ENCODE results near the gene SOCS7.

The SOCS7 gene

DNA sequence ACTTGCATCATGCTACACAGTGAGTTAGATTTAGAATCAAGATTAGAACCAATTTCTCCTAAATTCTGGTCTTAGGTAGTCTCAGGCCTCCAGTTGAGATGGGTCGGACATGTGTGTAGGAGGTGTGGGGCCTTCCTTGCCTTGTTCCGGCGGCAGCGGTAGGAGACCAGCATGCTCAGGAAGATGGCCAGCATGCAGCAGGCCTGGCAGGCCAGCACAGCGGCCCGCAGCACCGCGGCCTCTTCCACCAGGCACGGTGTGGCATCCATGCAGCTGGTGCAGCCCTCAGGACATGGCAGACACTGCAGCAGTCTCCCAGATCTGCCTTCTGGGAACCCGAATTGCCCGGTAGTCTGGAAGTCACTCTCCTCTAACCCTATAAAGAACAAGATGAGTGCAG lies 14.8 kb upstream of the SOCS7 start:
- no peak for DNase-seq (ENCODE audit: low read depth)

DNA sequence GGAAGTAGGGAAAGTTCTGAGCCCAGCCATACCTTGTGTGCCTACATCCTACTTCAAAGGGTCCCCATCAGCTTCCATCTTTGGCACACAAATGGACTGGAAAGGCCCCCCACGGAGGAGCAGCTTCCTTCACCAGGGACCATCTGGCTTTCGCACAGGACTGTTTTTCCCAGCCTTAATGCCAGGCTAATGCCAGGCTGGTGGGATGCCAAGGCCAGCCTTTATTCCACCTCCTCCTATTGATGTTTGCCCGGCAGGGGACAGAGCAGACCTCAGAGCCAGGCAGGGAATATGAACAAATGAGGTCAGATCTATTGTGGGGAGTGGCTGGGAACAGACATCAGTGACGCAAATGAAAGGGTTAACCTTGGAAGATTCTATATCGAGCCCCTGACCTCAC lies 13.6 kb upstream of the SOCS7 start:
- DNase-seq (ENCODE audit: low read depth): no peak

DNA sequence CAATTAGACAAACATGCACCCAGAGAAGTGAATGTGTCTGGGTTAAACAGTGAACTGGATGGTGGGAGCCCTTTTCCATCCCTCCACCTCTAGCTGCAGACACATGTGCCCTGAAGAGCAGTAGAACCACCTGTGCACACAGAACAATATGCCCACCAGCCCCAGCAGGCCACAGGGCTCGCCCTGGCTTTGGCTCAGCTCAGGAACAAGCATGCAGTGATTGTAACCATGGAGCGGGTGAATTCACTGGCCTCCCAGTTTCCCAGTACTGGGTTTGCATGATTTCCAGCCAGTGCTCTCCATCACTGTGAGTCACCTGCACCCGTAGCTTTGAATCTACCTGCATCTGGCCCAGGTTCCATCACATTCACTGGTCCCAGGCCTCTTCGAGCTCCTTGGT lies 13.1 kb upstream of the SOCS7 start:
- no peak for DNase-seq (ENCODE audit: low read depth)

DNA sequence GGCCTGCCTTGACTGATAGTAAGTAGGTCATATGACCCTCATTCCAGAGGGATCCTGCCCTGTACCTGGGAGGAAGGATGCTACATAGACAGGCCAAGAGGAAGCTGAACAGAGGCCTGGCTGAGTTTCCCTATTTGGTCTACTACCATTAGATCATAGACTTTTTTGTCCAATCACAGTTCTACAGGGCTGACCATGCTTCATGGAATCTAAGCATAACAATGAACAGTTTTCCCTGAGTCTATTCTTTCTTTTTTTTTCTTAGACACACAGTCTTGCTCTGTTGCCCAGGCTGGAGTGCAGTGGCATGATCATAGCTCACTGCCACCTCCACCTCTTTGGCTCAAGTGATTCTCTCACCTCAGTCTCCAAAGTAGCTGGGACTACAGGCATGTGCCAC lies 11.8 kb upstream of the SOCS7 start:
- DNase-seq (ENCODE audit: low read depth): no peak

DNA sequence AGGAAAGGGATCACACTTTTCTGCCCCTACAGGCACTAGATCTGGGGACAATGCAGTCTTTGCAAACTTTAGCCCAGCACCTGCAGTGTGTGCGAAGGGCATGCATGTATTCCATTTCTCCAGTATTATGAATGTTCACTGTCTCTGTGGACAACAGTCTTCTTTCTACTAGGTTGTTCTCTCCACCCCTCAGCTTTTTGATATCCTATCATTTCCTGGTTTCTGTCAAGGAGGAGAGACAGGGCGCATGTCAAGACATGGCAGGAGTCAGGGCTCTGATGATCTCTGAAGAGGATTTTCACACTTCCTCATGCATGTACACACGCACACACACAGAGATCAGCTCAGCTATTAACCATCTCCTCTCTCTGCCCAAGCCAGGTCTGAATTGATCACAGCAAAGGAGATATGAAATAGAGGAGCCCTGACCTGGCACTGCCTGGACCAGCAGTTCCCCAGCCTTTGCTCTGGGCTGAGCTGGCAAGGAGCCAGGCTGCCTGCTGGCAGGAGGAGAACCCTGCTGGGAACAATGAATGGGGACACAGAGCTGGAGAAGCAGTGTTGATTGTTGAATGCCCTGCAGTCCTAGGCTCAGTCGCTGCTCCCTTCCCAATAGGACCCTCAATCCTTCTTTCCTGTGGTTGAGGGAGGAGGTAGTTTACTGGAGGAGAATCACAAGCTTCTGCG lies 10.5 kb upstream of the SOCS7 start:
- DNase-seq (ENCODE audit: low read depth): no peak

DNA sequence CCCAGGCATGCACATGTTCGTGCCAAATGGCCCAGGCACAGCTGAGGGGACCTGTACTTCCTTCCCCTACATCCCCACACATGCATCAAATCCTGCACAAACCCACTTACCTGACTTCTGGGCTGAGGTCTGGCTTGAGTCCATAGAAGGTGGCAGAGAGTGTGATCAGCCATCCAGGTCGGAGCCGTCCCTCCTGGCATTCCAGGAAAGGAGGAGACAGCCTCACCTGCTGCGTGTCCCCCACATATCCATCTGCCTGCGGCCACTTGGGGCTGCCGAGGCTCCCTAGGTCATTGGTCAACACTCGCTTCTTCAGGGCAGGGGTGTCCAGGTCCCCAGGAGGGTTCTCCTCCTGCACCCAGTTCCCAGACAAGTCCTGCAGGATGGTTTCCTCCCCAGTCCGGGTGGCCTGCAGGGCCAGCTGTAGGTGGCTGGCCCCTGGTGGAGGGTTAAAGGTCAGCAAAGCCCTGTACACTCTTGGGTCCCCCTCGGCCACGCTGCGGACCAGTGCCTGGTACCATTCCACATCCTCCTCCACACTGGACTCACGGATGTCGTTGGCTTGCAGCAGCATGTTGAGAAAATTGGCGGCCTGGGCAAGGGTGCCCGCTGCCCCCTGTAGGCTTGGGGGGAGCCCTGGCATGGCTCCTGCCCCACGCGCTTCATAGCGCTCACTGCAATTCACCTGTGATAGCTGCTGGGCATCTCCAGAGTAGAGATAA lies 8.6 kb upstream of the SOCS7 start:
- no peak for DNase-seq (ENCODE audit: low read depth)

DNA sequence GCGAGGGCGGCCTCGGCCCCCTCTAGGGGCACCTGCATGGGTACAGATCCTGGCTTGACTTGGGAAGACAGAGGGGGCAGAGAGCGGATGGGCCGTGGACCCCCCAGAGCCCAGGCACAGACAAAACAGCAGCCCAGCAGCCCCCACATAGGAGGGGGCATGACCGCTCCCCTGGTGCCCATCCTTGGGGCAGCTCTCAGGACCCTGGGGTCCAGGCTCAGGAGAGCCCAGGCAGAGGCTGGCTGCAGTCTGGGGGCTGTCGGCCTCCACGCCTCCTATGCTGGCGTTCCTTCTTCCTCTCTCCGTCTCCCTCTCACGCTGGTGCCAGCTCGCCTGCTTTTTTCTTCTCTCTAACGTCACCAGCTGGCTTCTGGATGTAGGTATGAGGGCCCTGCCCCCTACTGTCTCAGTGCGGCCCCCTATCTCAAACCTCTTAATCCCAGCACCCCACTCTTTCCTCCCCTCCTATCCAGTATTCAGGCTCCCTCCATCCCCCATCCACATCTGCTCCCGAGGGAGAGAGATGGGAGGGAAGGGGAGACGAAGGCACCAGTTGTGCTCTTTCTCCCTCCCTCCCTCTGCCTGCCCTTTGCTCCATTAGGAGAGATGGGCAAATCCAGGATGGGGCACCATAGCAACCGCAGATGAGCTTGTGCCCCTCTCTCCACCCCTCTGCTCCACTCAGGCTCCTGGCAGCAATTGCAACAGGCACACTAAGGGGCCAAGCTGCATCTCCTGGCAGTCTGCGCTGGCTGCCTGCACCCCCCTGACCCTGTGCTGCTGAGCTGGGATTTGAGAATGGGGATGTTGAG lies 7.8 kb upstream of the SOCS7 start, which contains the start of gene GPR179:
GPR179 (minus strand) TSS at position 349 of the 812 bp plus-strand sequence; CDS start at position 182, 167 bp downstream.
- no peak for DNase-seq (ENCODE audit: low read depth)

DNA sequence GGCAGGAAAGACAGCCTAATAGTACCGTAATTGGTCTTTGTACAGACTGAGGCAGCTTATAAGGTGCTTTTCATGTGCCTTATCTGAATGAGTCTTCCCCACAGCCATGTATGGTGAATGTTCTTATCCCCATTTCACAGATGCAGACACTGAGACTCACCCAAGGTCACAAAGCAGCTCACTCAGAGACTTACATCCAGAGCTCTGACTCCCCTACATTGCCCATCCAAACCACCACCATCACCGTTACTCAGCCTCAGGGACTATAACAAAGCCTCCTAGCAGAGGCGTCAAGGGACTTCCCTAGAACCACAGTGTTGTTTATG lies 7.3 kb upstream of the SOCS7 start:
- no peak for DNase-seq (ENCODE audit: low read depth)

DNA sequence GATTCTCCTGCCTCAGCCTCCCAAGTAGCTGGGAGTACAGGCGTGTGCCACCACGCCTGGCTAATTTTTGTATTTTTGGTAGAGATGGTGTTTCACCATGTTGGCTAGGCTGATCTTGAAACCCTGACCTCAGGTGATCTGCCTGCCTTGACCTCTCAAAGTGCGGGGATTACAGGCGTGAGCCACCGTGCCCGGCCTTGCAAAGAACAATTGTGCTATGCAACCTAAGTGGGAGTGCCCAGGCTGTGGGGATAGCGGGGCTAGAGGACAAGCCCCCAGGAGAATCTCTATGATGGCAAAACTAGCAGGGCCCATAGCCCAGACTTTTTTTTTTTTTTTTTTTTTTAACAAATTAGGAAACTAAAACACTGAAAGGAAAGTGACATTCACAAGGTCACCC lies 5.9 kb upstream of the SOCS7 start:
- no peak for DNase-seq (ENCODE audit: low read depth)

DNA sequence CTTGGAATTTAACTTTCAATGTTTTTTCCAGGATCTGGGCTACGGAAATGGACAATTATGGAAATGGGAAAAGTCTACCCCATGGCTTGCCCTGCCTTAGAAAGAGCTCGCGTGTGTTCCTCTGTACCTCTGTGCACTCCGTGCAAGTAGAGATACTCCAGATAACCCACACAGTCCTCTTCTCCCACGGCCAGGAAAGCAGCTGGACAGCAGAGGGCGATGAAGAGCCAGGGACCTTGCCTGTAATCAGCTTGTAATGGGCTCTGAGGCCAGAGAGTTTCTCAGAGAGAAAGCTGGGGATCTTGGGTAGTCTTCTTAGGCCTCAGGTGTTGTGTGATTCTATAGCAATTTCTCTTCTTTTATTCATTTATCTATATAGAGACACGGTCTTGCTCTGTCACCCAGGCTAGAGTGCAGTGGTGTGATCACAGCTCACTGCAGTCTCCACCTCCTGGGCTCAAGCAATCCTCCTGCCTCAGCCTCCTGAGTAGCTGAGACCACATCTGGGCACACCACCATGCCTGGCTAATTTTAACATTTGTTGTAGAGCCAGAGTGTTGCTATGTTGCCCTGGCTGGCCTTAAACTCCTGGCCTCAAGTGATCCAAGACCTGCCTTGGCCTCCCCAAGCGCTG lies 2.4 kb upstream of the SOCS7 start:
- DNase-seq (ENCODE audit: low read depth): peak; percentile 78

DNA sequence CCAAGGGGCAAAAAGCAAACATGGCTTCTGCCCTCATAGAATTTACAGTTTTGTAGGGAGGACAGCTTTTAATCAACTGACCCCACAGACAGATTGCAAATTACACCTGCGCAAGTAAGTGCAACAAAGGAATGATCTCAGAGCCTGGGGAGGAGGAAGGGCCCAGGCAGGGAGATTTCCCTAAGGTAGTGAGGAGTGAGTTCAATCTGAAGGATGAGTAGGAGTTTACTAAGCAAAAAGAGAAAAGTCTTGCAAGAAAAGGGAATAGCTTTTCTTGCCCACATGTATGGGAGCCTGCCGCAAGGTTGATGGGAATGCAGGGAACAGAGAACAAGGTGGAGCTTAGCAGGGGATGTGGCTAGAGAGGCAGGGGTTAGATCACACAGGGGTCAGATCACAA lies 1.6 kb upstream of the SOCS7 start:
- DNase-seq (ENCODE audit: low read depth): no peak

DNA sequence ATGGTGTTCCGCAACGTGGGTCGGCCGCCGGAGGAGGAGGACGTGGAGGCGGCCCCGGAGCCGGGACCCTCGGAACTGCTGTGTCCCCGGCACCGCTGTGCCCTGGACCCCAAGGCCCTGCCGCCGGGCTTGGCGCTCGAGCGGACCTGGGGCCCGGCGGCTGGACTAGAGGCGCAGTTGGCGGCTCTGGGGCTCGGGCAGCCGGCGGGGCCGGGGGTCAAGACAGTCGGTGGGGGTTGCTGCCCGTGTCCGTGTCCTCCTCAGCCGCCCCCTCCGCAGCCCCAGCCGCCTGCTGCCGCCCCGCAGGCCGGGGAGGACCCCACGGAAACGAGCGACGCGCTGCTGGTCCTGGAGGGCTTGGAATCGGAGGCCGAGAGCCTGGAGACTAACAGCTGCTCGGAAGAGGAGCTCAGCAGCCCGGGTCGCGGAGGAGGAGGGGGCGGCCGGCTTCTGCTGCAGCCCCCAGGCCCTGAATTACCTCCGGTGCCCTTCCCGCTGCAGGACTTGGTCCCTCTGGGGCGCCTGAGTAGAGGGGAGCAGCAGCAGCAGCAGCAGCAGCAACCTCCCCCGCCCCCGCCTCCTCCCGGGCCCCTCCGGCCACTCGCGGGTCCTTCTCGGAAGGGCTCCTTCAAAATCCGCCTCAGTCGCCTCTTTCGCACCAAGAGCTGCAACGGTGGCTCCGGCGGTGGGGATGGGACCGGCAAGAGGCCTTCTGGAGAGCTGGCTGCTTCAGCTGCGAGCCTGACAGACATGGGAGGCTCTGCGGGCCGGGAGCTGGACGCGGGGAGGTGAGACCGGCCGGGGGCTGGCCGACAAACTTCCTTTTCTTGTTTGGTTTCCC lies 821 bp downstream of the SOCS7 start:
- DNase-seq (ENCODE audit: low read depth): peak; percentile 8

DNA sequence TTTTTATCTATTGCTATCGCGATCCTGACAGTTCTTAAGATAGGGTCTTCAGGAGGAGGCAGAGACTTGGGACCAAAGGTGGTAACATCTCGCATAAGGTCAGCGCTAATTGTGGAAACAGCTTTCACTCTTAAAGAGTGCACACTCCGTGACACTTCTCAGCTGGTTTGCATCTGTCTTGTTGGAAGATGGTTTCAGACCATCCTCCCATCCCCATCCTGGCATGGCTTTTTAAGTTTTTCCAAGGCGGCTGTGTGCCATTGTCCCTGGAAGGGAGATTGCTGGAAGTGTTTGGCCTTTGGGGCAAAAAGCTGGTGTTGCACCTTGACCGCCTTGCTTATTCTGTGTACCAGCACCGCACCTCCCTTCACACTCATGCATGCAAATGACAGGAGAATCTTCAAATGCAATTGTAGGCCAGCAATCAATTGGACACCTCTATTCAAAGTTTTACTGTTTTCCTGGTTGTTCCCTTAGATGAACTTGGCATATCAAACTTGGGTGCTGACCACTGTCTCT lies 1.5 kb downstream of the SOCS7 start:
- DNase-seq (ENCODE audit: low read depth): no peak

DNA sequence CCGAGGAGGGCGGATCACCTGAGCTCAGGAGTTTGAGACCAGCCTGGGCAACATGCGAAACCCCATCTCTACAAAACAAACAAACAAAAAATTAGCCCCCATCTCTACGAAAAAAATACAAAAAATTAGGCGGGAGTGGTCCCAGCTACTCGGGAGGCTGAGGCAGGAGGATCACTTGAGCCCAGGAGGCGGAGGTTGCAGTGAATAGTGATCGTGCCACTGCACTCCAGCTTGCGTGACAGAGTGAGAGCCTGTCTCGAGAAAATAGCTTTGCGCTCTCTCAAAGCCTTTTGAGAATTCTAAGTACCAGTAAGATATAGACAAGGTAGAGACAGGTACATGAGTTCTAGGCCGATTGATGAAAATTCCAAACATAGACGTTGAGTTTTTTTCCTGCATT lies 2.0 kb downstream of the SOCS7 start:
- no peak for DNase-seq (ENCODE audit: low read depth)

DNA sequence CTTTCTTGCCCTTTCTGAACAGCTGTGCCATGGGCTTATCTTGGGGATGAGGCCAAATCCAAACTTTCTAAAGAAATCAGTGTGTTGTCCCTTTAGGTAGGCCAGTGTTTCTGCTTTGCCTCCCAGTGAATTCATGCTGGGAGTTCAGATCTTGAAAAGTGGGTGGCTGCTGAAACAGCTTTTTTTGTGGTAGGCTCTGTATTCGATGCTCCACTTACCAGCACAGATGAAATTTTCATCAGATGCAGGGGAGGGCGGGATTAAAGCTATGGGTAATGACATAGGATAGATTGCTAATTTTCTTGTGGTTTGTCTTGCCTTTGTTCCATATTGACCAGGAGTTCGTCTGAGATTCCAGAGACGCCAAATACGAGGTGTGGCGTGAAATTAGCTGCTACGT lies 2.8 kb downstream of the SOCS7 start:
- no peak for DNase-seq (ENCODE audit: low read depth)

DNA sequence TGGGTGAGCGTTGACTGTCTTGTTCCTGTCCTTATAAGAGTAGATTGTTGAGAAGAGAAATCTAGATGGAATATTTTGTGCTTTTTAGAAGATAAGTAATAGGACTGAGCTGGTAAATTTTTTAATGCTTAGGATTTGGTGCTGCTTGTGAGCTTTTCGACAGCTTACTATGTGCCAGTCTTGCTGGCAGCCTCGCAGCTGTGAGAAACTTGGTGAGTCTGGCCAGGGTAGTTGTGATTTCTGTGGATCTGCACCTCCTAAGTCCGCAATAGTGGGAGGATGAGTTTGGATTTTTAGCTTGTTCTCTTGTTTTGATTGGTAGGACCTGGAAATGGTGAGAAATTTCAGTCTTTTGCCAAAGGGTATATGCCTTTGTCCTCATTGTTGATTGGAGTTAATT lies 3.6 kb downstream of the SOCS7 start:
- no peak for DNase-seq (ENCODE audit: low read depth)

DNA sequence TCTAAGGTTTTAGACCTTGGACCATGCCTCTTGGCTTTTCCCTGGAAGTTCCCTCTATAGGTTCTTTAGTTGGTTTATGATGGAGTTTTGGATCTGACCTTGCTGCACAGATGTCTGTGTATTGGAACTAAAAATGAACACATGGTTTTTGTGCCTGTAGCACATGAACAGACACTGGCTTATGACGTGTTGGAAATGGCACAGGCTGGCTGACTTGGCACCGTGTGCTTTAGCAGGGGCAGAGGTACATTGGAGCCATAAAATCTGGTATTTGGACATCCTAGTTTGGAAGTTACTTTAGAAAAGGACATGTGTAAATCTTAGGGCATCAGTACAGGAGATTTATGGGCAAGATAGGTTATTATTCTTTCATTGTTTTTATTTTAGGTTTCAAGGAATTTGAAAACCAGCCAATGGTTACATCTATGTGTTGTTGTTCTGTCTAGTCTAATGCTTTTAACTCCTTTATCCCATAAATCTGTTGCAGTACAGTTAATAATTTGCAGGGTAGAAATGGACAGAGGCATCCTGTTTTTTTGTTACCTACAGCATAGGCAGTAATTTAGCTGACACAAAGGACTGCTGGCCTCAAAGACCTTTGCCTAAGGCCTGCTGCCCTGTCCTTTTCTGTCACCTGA lies 6.0 kb downstream of the SOCS7 start:
- no peak for DNase-seq (ENCODE audit: low read depth)

DNA sequence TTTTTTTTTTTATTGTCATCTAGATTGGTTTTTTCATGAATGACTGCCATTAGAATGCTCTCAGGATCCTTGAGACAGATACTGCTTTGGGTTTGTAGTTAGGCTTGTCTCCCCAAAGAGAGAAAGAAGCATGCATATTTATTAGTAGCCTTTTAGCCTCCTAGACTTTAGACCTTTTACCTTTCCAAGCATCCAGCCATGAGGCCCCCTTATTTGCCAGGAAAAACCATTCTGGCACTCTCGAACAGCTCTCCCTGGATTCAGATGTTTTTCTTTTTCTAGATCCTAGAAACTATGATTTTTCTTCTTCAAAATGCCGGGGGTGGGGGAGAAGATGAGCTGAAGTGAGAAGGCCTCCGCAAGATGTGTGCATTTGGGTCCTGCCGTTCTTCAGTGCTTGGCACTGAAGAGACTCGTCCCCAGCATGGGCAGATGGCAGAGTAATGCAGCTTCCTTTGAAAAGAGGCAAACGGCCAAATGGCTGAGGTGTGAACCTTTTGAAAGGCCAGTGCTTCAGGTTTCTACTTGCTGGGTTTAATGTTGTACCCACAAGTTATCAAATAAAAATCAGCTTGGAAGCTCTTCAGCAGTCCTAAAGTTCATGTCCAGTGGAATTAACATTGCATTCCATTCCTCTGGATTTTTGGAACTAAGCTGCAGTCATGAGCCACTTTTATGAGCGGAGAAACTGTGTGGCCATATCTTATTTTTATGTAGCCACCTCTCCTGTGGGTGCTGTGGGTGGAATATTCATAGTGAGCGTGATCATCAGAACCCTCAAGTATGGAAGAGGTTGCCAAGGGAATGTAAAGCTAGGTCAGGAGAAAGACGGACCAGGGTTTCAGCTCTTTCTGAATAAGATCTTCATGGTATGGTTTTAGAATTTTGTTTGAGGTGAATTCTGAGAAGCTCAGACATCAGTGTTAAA lies 7.2 kb downstream of the SOCS7 start:
- DNase-seq (ENCODE audit: low read depth): no peak

DNA sequence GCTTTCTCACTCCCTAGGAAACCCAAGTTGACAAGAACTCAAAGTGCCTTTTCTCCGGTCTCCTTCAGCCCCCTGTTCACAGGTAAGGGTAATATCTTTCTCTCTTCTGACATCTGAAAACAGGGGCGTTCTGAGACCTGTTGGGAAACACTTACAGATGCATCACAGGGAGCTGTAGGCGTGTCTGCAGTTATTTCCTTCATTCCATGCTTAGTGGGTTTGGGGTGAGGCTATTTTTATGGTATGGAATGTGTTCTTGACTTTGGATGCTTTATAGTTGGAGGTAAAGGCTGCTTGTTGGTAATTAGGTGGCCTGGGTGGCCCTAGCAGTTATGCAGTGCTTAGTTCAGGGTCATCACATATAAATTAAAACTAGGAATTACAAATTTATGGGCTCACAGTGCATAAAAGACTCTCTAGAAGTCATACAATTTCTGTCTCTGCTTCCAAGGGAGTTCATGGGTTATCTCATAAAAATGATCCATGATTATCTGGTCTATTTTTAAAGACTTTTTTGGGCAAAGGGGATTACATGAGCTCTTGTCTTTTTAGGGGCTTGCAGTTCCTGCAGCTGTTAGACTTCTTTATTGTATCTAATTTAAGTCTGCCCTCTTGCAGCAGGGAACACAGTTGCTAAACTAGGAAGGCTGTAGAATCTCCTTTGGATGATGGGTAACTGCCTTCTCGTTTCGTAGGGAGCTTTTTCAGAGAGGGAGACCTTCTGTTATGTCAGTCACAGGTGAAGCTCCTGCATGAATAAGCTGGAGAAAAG lies 10.2 kb downstream of the SOCS7 start:
- DNase-seq (ENCODE audit: low read depth): no peak
